NT2/D1 (cell line): ENCODE measurements around the gene PPIL4.

ENCODE experiments used
- SUZ12 ChIP-seq: IDR thresholded peaks from 2 replicates; pipeline ENCODE4 v1.6.1; 2011; ENCODE audit not compliant: insufficient read length, insufficient read depth; ENCODE audit errors: extremely low read depth
- YY1 ChIP-seq: IDR thresholded peaks from 2 replicates; pipeline ENCODE4 v1.6.1; 2011; ENCODE audit not compliant: insufficient read length, insufficient read depth
- ZNF274 ChIP-seq: IDR thresholded peaks from 2 replicates; pipeline ENCODE4 v1.6.1; 2011; ENCODE audit warnings: mild to moderate bottlenecking, low read depth, low read length

DNA sequence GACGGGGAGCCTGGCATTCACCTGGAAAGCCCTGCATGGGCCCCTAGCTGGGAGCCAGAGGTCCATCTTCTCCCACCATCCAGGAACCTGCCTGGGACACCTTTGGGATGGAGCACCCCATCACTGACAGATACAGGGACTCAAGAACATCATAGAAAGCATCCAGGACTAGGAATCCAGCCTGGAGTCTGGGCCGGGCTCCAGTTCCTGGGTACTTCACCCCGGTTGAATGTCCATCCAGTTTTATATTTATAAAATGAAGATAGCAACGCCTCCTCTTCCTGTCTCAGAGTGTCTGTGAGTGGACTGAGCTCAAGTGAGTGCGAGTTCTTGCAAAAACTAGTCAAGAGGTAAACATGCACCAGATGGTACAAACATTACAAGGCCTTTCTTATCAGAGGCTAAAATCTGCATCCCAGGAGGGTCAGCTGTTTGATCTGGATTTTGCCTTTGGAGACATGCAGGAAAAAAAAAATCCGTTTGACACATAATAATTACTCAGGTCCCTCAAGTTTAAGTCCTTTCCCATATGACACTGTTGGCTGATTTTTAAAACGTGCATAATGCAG, 88.4 kb downstream of the PPIL4 start:
- TF ChIP-seq SUZ12 (no peak), ZNF274 (no peak), YY1 (no peak)
